ENCODE data around the gene CD53.

GRCh38 chr1:110903853-110904500, 31.0 kb downstream of the CD53 start:
- TF ChIP-seq EGR1 (IDR thresholded peaks at IDR 0.05; ENCODE audit: low read depth in 2 of 2) (no peak), CTCF (IDR thresholded peaks at IDR 0.05; ENCODE audit: low read depth, low read length, missing input control) (no peak), TAF1 (conservative IDR thresholded peaks at IDR 0.05) (no peak), REST (IDR thresholded peaks at IDR 0.05) (no peak), ATF3 (IDR thresholded peaks at IDR 0.05) (no peak), MAX (IDR thresholded peaks at IDR 0.05) (no peak), FOXA1 (IDR thresholded peaks at IDR 0.05) (no peak), RAD21 (IDR thresholded peaks at IDR 0.05) (no peak), SP1 (IDR thresholded peaks at IDR 0.05) (no peak), JUND (IDR thresholded peaks at IDR 0.05) (no peak), GABPA (IDR thresholded peaks at IDR 0.05 in 1 of 2, conservative IDR thresholded peaks at IDR 0.05 in 1 of 2) (no peak), YY1 (IDR thresholded peaks at IDR 0.05) (no peak), RXRA (IDR thresholded peaks at IDR 0.05) (no peak), NR2F2 (IDR thresholded peaks at IDR 0.05) (no peak)
